Measurements from ENCODE around the gene EHBP1L1.
"Not testable (repeated sequence)": the region's sequence is repeated elsewhere in the genome, so short reads cannot be mapped to it uniquely, and the experiment has no call there.

Gene EHBP1L1

DNA sequence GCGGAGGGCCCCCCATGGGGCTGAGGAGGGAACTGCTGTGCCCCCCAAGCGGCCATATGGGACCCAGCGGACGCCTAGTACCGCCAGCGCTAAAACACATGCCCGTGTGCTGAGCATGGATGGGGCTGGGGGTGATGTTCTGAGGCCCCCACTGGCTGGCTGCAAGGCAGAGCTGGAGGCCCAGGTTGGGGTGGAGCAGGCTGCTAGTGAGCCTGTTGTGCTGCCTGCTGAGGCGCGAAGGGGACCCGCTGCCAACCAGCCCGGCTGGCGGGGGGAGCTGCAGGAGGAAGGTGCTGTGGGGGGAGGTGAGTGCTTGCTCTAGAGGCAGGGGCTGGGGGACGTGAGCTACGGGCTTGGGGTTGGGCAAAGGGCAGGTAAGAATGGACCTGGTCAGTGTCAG is 42.9 kb downstream of the EHBP1L1 start:
- no peak for DNase-seq

DNA sequence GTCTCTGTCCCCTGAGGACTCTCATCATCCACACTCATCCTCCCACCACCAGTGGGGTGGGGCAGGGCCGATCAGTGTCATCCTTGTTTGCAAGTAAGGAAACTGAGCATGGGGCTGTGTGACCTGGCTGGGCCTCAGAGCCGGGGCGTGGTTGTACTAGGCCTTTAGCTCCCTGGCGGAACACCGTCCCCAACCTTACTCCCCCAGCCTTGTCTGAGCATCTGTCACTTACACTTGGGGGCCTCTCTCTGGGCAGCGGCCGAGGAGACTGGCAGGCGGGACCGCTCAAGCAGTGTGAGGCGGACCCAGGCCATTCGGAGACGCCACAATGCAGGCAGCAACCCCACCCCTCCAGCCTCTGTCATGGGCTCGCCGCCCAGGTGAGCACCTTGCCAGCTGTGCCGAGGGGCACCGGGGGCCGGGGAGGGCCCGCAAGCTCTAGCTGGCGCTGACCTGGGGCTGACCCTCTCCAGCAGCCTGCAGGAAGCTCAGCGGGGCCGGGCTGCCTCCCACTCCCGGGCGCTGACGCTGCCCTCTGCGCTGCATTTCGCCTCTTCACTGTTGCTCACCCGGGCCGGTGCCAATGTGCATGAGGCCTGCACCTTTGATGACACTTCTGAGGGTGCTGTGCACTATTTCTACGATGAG is 43.6 kb downstream of the EHBP1L1 start:
- no peak for DNase-seq

DNA sequence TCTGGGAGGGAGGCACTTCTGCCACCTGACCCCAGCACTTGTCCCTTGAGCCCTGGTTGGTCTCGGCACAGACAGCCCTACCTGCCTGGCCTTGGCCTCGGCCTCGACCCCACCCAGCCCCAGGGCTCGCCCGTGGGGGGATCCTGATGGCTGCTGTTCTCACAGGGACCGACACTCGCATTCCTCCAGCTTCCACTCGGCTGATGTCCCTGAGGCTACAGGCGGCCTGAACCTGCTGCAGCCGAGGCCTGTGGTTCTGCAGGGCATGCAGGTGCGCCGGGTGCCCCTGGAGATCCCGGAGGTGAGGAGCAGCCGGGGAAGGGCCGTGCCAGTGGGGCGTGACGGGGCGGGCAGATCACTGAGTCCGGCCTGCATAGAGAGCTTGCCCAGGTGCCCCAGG is 44.8 kb downstream of the EHBP1L1 start:
- no peak for DNase-seq

DNA sequence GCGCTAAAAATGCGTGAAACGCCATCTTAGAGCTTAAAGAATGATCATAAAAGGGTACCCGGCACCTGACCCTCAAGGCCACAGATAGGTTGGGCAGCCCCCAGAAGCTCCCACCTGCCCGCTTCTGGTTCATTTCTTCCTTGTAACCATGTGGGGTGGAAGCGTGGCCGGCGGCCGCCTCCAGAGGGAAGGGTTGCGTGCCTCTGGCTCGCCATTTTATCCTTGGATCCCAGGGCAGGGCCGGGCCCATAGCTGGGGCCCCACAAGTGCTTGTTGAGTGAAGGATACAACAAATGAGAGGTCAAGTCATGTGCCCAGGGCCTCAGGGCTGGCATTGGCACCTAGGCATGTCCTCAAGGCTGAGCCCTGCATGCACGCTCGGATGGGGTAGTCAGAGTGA is 45.6 kb downstream of the EHBP1L1 start:
- DNase-seq, result no peak

DNA sequence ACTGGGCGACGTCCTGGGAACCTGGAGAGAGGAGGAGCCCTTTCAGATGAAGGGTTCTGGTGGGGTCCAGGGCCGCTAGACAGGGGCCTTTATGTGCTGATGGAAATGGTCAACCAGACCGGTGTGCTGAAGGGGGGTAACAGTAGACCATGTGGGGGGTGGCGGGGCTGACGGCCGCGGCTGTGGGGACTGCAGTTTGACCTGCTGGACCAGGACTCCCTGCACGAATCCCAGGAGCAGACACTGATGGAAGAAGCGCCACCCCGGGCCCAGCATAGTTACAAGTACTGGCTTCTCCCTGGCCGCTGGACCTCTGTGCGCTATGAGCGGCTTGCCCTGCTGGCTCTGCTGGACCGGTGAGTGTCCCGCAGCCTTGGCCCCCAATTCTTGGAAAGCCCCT is 46.2 kb downstream of the EHBP1L1 start:
- no peak for DNase-seq

DNA sequence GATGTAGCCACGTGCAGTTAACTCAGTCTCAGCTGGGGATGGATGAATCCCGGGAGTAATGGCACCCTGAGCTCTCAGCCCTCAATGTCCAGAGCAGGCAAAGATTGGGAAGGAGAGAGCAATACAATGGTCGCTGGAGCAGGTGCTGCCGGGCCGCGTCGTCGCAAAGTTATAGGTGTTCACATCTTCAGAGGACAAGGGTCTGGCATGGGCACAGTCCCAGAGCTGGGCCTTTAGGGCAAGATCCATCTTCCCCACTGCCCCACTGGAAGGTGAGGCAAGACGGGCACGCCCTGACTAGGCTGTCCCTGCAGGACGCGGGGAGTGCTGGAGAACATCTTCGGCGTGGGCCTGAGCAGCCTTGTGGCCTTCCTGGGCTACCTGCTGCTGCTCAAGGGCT is 47.3 kb downstream of the EHBP1L1 start:
- DNase-seq, result no peak

DNA sequence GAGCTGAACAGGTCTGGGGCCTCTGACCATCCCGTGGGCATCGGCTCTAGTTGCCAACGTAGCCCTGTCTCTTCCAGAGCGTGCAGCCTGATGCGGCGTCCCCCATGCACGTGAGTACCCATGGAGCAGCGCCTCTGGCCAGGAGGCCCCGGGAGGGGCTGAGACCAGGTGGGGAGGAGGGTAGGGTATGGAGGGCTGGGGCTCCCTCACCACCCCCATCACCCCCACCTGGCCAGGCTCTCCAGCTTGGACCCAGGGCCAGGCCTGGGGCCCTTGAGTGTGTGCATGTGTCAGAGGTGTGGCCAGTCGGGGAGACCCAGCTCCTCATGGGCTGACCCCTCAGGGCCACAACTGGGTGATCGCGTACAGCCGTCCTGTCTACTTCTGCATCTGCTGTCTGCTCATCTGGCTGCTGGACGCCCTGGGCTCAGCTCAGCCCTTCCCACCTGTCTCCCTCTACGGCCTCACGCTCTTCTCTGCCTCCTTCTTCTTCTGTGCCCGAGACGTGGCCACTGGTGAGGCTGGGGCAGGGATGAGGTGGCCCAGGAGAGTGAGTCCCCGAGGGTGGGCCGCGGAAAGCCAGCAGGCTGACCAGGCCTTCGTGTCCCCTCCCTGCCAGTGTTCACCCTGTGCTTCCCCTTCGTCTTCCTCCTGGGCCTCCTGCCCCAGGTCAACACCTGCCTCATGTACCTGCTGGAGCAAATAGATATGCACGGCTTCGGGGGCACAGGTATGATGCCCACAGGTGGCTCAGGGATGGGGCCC is 48.2 kb downstream of the EHBP1L1 start:
- DNase-seq, result no peak

DNA sequence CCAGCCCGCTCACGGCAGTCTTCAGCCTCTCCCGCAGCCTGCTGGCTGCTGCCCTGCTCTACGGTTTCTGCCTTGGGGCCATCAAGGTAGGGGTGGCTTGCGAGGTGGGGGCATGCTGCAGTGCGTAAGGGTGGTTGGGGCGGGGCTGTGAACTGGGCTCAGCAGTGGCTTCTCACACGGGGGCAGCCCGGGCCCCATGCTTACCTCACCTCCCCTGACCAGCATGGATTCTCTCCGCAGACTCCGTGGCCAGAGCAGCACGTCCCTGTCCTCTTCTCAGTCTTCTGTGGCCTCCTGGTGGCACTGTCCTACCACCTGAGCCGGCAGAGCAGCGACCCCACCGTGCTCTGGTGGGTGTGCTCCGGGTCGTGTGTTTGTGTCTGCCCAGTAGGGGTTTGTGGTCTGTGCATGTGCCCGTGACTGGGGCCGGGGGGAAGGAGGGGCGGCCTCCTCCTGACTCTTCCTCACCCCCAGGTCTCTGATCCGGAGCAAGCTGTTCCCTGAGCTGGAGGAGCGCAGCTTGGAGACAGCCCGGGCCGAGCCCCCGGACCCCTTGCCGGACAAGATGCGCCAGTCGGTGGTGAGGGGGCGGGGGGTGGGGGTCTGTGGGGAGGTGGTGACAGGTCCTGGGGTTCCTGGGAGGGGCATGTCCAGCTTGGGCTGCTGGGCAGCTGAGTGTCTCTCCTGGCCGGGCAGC is 49.2 kb downstream of the EHBP1L1 start:
- DNase-seq, result no peak

DNA sequence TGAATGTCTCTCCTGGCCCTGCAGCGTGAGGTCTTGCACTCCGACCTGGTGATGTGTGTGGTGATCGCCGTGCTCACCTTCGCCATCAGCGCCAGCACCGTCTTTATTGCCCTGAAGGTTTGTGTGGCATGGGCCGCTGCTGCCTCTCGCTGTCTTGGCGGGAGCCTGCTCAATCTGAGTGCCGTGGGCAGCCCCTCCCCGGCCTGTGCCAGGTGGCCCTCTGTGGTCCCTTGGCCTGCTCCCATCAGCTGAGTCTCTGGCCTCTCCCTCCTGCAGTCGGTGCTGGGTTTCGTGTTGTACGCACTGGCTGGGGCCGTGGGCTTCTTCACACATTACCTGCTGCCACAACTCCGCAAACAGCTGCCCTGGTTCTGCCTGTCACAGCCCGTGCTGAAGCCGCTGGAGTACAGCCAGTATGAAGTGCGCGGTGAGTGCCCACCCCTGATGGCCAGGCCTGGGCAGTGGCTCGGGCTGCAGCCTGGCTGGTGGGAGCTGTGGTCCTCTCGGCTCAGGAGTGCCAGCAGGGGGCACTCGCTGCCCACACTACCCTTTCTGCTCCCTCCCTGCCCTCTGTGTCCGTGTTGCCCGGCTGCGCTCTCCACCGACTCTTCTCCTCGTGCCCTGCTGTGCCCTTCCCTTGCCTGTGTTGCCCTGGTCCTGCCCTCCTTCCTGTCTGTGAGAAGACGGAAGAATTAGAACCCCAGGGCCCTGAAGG is 49.9 kb downstream of the EHBP1L1 start:
- peak; percentile 27 for DNase-seq

DNA sequence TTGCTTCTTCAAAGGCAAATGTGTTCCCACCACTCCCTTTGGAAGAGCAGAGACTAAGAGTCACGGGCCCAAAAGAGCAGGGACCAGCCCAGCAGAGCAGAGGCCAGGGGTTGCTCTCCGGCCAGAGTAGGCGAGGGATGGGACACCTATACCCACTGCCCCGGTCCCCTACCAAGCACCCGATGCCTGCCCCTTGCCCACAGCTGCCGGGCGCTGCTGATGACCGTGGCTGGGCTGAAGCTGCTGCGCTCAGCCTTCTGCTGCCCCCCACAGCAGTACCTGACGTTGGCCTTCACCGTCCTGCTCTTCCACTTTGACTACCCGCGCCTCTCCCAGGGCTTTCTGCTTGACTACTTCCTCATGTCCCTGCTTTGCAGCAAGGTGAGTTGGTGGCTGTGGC is 51.3 kb downstream of the EHBP1L1 start:
- DNase-seq, result no peak

DNA sequence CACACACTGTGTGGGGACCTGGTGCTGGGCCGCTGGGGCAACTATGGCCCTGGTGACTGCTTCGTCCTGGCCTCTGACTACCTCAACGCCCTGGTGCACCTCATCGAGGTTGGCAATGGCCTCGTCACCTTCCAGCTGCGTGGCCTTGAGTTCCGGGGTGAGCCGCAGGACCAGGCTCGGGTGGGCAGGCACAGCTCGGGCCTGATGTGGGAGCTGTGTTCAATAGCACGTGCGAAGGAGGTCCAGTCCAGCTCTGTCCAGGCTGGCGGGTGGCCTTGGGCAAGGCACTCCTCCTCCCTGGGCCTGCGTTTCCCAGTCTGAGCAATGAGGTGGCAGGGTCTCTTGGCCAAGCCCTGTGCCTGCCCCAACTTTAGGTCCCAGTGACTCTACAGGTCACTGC is 53.7 kb downstream of the EHBP1L1 start:
- no peak for DNase-seq

DNA sequence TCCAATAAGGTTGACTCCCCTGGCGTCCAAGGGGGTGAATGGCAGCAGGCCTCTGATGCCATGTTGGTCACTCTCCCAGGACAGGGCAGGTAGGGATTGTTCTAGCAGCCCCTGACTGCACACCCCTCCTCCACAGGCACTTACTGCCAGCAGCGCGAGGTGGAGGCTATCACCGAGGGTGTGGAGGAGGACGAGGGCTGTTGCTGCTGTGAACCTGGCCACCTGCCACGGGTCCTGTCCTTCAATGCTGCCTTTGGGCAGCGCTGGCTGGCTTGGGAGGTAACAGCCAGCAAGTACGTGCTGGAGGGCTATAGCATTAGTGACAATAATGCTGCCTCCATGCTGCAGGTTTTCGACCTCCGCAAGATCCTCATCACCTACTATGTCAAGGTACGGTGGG is 54.4 kb downstream of the EHBP1L1 start:
- no peak for DNase-seq

DNA sequence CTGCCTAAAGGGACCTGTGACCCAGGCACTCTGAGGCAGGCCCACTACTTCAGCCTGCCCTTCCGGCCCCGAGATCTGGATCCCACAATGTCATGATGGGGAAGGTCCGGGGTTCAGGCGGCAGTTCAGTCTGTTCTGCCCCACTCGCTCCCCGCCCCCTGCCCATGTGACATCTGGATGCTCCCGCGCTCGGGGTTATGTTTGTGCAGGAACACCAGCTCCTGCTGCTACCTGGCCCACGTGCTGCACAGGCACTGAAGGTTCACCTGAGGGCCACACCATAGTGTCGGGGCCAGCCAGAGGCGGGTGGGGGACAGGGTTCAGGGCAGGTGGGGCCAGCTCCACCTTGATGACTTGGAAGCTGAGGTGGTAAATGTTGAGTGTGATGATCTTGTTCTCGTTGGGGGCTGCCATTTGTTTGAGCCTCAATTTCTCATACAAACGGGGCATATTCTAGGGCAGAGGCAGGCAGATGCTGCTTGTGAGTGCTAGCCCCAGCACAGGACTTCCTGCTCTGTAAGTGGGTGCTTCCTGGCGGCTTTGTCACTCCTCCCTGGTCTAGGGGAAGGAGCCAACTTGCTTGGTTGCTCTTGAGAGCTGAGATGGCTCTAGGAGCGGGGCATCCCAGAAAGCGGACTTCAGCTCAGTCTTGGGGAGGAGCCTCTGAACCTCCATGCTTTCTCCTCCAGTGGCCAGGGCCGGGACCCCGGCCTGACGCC is 57.7 kb downstream of the EHBP1L1 start:
- DNase-seq, result peak; percentile 17

DNA sequence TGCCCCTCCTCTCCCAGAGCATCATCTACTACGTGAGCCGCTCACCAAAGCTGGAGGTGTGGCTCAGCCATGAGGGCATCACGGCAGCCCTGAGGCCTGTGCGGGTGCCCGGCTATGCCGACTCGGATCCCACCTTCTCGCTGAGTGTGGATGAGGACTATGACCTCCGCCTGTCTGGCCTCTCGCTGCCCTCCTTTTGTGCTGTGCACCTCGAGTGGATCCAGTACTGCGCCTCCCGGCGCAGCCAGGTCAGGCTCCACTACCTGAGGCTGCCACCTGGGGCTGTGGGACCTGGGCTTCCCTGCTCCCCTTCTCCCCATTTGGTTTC is 58.2 kb downstream of the EHBP1L1 start:
- DNase-seq, result no peak

DNA sequence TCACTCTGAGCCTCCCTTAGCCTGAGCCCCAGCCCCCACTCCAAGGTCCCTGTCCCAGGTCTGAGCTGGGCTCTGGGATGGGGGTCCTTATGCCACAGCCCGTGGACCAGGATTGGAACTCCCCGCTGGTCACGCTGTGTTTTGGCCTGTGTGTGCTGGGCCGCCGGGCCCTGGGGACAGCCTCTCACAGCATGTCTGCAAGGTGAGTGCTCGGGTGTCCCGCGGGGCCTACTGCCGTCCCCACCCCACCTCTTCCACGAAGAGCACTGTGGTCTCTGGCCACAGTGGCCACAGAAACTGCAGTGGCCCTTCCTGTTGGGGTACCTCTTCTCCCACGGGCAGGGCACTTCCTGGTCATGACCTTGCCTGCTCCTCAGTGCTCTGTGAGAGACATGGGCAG is 58.6 kb downstream of the EHBP1L1 start:
- DNase-seq, result no peak

DNA sequence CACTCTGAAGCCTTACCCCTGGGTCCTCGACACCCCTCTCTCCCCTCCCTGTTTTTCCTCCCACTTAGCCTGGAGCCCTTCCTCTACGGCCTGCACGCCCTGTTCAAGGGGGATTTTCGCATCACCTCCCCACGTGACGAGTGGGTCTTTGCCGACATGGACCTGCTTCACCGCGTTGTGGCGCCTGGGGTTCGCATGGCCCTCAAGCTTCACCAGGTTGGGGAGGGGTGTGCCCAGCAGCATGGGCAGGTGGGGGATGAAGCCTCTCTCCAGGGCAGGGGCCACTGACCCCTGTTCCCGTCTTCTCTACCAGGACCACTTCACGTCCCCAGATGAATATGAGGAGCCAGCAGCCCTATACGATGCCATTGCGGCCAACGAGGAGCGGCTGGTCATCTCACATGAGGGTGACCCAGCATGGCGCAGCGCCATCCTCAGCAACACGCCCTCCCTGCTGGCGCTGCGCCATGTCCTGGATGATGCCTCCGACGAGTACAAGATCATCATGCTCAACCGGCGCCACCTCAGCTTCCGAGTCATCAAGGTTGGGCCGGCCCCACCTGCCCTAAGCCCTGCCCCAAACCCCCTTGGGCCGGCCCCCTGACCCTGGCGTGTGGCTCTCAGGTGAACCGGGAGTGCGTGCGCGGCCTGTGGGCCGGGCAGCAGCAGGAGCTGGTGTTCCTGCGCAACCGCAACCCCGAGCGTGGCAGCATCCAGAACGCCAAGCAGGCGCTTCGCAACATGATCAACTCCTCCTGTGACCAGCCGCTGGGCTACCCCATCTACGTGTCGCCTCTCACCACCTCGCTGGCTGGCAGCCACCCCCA is 59.3 kb downstream of the EHBP1L1 start:
- DNase-seq, result no peak

DNA sequence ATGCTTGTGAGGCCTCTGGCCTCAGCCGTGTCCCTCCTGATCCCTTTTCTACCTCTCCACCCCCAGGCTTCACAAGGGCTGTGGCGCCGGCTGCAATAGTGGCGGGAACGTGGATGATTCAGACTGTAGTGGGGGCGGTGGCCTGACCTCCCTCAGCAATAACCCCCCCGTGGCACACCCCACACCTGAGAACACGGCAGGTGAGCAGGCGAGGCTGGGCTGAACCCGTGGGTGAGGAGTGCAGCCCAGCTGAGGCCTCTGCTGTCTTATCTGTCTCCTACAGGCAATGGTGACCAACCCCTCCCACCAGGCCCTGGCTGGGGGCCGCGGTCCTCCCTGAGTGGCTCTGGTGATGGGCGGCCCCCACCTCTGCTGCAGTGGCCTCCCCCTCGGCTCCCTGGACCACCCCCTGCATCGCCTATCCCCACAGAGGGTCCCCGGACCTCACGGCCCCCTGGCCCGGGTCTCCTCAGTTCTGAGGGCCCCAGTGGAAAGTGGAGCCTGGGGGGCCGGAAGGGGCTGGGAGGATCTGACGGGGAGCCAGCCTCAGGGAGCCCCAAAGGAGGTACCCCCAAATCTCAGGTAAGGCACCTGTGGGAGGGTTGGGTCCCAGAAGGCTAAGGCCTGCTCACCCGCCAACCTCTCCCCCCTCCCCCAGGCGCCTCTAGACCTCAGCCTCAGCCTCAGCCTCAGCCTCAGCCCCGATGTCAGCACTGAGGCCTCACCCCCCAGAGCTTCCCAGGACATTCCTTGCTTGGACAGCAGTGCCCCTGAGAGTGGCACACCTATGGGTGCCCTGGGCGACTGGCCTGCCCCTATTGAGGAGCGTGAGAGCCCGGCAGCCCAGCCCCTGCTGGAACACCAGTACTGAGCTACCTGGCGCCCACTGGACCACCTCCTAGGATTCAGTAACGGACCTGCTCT is 60.5 kb downstream of the EHBP1L1 start:
- no peak for DNase-seq

DNA sequence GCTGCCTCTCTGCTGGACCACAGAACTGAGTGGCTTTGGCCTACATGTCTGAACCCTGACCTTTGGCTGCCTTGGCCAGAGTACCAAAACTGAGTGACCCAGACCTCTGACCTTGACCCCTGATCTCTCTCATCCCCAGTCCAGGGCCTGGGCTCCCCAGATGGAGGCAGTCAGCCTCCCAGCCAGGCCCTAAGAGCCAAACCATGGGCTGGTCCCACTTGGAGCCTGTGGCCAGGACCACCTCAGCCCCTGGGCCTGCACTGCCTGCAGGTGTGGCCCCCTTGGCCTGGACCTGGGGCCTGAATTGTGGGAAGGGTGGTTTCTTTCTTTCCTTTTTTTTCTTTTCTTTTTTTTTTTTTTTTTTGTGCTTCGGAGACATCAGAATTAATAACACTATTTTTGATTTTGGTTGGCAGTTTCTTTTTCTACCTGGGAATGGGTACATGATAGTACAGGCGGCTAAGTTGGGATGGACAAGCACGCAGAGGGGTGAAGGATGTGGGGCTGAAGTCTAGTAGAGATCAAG is 61.2 kb downstream of the EHBP1L1 start:
- no peak for DNase-seq

DNA sequence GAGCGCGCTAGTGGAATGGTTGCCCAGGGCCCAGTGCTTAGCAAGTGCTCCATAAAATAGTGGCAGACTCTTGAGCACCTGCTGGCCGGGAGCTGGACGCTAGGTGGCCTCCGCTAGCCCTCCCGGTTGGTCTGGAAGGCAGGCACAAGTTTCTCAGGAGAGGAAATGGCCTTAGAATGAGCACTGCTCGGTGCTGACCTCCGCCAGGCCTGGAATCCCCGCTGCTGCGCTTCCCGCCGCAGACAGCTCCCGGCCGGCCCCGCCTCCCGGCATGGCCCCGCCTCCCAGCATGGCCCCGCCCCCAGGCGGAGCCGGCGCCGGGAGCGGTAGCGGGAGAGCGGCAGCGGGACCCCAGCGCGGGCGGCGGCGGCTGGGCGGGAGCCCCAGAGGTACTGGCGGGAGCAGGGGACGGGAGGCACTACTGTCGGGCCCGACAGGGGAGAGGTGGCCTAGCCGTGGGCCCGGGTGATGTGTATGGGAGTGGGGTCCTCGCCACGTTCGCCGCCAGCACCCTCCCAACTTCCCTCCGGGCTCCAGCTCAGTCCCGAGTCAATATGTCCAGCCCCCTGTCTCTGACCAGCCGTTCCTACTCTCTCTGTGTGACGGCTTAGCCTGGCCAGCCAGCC is 62.1 kb downstream of the EHBP1L1 start, which contains the start of gene SIPA1:
TSS of gene SIPA1 (plus strand) at position 308 of the 626 bp plus-strand sequence. CDS start 2,821 bp downstream, outside the sequence.
- DNase-seq, result peak; percentile 71

DNA sequence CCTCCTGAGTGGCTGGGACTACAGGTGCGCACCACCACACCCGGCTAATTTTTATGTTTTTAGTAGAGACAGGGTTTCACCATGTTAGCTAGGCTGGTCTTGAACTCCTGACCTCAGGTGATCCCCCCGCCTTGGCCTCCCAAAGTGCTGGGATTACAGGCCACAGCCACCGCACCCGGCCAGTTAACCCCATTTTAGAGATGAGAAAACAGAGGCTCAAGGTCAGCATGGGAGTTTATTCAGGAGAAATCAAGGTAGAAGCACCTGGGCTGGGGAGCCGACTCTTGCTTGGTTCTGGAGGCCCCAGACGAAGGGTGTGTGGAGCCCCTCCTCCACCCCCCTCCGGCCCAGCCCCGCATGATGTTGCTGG is 63.4 kb downstream of the EHBP1L1 start:
- DNase-seq, result not testable (repeated sequence)
